ENCODE measurements around the gene CGB1.
A peak's percentile ranks its signal among the peaks of the same experiment; 100 is the strongest.

The CGB1 gene

DNA sequence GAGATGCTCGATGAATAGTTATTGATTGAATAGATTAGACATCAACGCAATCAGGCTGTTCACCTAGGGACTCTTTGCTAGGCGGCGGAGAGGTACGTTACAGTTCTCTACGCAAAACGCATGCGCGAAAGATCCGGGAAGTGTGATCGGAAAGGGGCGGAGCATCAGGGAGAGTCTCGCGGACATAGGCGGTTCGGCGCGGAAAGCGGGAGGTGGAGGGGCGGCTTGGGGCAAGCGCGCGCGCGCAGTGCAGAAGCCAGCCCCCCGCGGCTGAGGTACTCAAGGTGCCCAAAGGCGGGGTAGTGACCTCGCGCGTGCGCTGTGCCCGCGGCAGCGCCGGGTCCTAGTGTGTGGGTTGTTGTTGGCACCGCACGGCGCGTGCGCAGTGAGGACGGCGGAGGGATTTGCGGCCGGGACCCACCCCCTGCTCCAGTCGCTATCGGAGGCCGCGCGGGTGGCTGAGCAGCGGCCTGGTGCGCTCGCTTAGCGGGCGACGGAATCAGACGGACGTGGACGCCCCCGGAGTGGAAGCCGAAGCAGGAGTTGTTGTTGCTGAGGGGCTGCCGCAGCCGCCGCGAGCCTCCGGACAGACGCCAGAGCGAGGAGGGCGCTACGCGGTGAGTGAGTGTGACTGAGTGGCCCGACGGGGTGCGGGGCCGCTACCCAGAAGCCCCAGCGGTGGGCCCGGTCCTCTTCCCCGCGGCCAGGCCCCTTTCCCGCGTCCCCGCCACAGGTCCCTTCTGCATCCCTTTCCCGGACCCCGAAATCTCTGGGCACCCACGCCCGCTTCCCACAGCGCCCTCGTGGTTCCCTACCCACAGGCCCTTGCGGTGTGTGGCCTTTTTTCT lies 48.5 kb upstream of the CGB1 start, which contains the start of gene SNRNP70 (continued):
- TF ChIP-seq, protein P1, sequence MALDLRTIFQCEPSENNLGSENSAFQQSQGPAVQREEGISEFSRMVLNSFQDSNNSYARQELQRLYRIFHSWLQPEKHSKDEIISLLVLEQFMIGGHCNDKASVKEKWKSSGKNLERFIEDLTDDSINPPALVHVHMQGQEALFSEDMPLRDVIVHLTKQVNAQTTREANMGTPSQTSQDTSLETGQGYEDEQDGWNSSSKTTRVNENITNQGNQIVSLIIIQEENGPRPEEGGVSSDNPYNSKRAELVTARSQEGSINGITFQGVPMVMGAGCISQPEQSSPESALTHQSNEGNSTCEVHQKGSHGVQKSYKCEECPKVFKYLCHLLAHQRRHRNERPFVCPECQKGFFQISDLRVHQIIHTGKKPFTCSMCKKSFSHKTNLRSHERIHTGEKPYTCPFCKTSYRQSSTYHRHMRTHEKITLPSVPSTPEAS (tag by site-specific recombination; IDR thresholded peaks at IDR 0.05), result peak; percentile 60; the same call in 1 of the 2 replicates
- TF ChIP-seq ZBTB48 (tag by site-specific recombination; IDR thresholded peaks at IDR 0.05), result peak; percentile 80; the same call in 1 of the 2 replicates
- TF ChIP-seq, protein P2, sequence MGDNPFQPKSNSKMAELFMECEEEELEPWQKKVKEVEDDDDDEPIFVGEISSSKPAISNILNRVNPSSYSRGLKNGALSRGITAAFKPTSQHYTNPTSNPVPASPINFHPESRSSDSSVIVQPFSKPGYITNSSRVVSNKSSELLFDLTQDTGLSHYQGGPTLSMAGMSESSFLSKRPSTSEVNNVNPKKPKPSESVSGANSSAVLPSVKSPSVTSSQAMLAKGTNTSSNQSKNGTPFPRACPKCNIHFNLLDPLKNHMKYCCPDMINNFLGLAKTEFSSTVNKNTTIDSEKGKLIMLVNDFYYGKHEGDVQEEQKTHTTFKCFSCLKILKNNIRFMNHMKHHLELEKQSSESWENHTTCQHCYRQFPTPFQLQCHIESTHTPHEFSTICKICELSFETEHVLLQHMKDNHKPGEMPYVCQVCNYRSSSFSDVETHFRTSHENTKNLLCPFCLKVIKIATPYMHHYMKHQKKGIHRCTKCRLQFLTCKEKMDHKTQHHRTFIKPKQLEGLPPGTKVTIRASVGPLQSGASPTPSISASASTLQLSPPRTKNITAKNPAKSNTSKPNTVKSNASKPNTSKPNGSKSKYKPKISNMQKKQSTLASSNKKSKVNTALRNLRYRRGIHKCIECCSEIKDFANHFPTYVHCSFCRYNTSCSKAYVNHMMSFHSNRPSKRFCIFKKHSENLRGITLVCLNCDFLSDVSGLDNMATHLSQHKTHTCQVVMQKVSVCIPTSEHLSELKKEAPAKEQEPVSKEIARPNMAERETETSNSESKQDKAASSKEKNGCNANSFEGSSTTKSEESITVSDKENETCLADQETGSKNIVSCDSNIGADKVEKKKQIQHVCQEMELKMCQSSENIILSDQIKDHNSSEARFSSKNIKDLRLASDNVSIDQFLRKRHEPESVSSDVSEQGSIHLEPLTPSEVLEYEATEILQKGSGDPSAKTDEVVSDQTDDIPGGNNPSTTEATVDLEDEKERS (tag by site-specific recombination; IDR thresholded peaks at IDR 0.05), result peak; percentile 95
- TF ChIP-seq ZBTB21 (tag by site-specific recombination; IDR thresholded peaks at IDR 0.05), result peak; percentile 67
- TF ChIP-seq, protein P3, sequence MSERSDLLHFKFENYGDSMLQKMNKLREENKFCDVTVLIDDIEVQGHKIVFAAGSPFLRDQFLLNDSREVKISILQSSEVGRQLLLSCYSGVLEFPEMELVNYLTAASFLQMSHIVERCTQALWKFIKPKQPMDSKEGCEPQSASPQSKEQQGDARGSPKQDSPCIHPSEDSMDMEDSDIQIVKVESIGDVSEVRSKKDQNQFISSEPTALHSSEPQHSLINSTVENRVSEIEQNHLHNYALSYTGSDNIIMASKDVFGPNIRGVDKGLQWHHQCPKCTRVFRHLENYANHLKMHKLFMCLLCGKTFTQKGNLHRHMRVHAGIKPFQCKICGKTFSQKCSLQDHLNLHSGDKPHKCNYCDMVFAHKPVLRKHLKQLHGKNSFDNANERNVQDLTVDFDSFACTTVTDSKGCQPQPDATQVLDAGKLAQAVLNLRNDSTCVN (tag by site-specific recombination; optimal IDR thresholded peaks at IDR 0.05), result peak; percentile 99
- no peak for TF ChIP-seq ZNF292 (tag by site-specific recombination; IDR thresholded peaks at IDR 0.05; ENCODE audit: borderline replicate concordance, low read depth)
- no peak for TF ChIP-seq ZNF354C (tag by site-specific recombination; IDR thresholded peaks at IDR 0.05; ENCODE audit: borderline replicate concordance, low read depth)
- peak; percentile 87 for TF ChIP-seq KLF8 (tag by site-specific recombination; IDR thresholded peaks at IDR 0.05)
- TF ChIP-seq, protein P4, sequence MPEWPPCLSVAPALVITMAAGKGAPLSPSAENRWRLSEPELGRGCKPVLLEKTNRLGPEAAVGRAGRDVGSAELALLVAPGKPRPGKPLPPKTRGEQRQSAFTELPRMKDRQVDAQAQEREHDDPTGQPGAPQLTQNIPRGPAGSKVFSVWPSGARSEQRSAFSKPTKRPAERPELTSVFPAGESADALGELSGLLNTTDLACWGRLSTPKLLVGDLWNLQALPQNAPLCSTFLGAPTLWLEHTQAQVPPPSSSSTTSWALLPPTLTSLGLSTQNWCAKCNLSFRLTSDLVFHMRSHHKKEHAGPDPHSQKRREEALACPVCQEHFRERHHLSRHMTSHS (tag by site-specific recombination; IDR thresholded peaks at IDR 0.05), result no peak; the same call in 1 of the 2 replicates
- TF ChIP-seq ZBTB7A (tag by site-specific recombination; IDR thresholded peaks at IDR 0.05; ENCODE audit: low read depth), result no peak
- TF ChIP-seq ZNF514 (tag by site-specific recombination; IDR thresholded peaks at IDR 0.05), result no peak
- peak; percentile 90; the same call in 1 of the 2 replicates for TF ChIP-seq ZNF792 (tag by site-specific recombination; IDR thresholded peaks at IDR 0.05)
- TF ChIP-seq ZNF701 (tag by site-specific recombination; IDR thresholded peaks at IDR 0.05), result no peak
- TF ChIP-seq ZNF274 (IDR thresholded peaks at IDR 0.05; ENCODE audit: low read length), result no peak
- TF ChIP-seq ZNF274 (tag by site-specific recombination; IDR thresholded peaks at IDR 0.05; ENCODE audit: borderline replicate concordance), result no peak; the same call in 1 of the 2 replicates
- TF ChIP-seq, protein P5, sequence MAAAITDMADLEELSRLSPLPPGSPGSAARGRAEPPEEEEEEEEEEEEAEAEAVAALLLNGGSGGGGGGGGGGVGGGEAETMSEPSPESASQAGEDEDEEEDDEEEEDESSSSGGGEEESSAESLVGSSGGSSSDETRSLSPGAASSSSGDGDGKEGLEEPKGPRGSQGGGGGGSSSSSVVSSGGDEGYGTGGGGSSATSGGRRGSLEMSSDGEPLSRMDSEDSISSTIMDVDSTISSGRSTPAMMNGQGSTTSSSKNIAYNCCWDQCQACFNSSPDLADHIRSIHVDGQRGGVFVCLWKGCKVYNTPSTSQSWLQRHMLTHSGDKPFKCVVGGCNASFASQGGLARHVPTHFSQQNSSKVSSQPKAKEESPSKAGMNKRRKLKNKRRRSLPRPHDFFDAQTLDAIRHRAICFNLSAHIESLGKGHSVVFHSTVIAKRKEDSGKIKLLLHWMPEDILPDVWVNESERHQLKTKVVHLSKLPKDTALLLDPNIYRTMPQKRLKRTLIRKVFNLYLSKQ (tag by site-specific recombination; IDR thresholded peaks at IDR 0.05; ENCODE audit: borderline replicate concordance), result 0 out of 2 replicates have a peak, but pooled peaks have one; percentile 25
- TF ChIP-seq ZNF140 (tag by site-specific recombination; IDR thresholded peaks at IDR 0.05), result no peak
- no peak for TF ChIP-seq ZNF202 (tag by site-specific recombination; IDR thresholded peaks at IDR 0.05; ENCODE audit: borderline replicate concordance)
- TF ChIP-seq ZNF324 (tag by site-specific recombination; IDR thresholded peaks at IDR 0.05), result peak; percentile 85; the same call in 1 of the 2 replicates
- TF ChIP-seq ZNF214 (tag by site-specific recombination; IDR thresholded peaks at IDR 0.05; ENCODE audit: borderline replicate concordance), result no peak
- no peak for TF ChIP-seq ZNF350 (tag by site-specific recombination; IDR thresholded peaks at IDR 0.05)
- TF ChIP-seq, protein P6, sequence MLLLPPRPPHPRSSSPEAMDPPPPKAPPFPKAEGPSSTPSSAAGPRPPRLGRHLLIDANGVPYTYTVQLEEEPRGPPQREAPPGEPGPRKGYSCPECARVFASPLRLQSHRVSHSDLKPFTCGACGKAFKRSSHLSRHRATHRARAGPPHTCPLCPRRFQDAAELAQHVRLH (tag by site-specific recombination; IDR thresholded peaks at IDR 0.05), result peak; percentile 89
- TF ChIP-seq, protein P7, sequence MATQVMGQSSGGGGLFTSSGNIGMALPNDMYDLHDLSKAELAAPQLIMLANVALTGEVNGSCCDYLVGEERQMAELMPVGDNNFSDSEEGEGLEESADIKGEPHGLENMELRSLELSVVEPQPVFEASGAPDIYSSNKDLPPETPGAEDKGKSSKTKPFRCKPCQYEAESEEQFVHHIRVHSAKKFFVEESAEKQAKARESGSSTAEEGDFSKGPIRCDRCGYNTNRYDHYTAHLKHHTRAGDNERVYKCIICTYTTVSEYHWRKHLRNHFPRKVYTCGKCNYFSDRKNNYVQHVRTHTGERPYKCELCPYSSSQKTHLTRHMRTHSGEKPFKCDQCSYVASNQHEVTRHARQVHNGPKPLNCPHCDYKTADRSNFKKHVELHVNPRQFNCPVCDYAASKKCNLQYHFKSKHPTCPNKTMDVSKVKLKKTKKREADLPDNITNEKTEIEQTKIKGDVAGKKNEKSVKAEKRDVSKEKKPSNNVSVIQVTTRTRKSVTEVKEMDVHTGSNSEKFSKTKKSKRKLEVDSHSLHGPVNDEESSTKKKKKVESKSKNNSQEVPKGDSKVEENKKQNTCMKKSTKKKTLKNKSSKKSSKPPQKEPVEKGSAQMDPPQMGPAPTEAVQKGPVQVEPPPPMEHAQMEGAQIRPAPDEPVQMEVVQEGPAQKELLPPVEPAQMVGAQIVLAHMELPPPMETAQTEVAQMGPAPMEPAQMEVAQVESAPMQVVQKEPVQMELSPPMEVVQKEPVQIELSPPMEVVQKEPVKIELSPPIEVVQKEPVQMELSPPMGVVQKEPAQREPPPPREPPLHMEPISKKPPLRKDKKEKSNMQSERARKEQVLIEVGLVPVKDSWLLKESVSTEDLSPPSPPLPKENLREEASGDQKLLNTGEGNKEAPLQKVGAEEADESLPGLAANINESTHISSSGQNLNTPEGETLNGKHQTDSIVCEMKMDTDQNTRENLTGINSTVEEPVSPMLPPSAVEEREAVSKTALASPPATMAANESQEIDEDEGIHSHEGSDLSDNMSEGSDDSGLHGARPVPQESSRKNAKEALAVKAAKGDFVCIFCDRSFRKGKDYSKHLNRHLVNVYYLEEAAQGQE (tag by site-specific recombination; IDR thresholded peaks at IDR 0.05), result no peak; the same call in 1 of the 2 replicates
- TF ChIP-seq, protein P8, sequence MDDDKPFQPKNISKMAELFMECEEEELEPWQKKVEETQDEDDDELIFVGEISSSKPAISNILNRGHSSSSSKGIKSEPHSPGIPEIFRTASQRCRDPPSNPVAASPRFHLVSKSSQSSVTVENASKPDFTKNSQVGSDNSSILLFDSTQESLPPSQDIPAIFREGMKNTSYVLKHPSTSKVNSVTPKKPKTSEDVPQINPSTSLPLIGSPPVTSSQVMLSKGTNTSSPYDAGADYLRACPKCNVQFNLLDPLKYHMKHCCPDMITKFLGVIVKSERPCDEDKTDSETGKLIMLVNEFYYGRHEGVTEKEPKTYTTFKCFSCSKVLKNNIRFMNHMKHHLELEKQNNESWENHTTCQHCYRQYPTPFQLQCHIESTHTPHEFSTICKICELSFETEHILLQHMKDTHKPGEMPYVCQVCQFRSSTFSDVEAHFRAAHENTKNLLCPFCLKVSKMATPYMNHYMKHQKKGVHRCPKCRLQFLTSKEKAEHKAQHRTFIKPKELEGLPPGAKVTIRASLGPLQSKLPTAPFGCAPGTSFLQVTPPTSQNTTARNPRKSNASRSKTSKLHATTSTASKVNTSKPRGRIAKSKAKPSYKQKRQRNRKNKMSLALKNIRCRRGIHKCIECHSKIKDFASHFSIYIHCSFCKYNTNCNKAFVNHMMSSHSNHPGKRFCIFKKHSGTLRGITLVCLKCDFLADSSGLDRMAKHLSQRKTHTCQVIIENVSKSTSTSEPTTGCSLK (tag by site-specific recombination; IDR thresholded peaks at IDR 0.05), result no peak
